GM19452 (cell line): ENCODE data around the gene STAC3.
A peak's percentile ranks its signal among the peaks of the same experiment; 100 is the strongest.

Source experiments
- ATAC-seq: cut with Tn5 transposase; IDR thresholded peaks from one replicate; pipeline ENCODE4 v1.9.1; 2021; ENCODE audit not compliant: unreplicated experiment

STAC3 gene

GRCh38 chr12:57255916-57256315 is 4.9 kb upstream of the STAC3 start:
- ATAC-seq, result no peak

- no peak for ATAC-seq
Measured at GRCh38 chr12:57254506-57255280, 3.7 kb upstream of the STAC3 start.

GRCh38 chr12:57250541-57250940 is 446 bp downstream of the STAC3 start:
- no peak for ATAC-seq

- no peak for ATAC-seq
Measured at GRCh38 chr12:57248934-57249742, 1.8 kb downstream of the STAC3 start.

- ATAC-seq, result no peak
Measured at GRCh38 chr12:57247041-57247440, 3.9 kb downstream of the STAC3 start.

GRCh38 chr12:57244312-57244696 is 6.7 kb downstream of the STAC3 start:
- no peak for ATAC-seq

- no peak for ATAC-seq
Measured at GRCh38 chr12:57243521-57244311, 7.3 kb downstream of the STAC3 start.

- peak; percentile 42 for ATAC-seq
Measured at GRCh38 chr12:57242691-57243454, 8.1 kb downstream of the STAC3 start.

GRCh38 chr12:57242329-57242690 is 8.7 kb downstream of the STAC3 start:
- no peak for ATAC-seq

- ATAC-seq, result no peak
Measured at GRCh38 chr12:57241402-57242310, 9.3 kb downstream of the STAC3 start.

- no peak for ATAC-seq
Measured at GRCh38 chr12:57240926-57241401, 10.0 kb downstream of the STAC3 start.

- ATAC-seq, result no peak
Measured at GRCh38 chr12:57240066-57240921, 10.7 kb downstream of the STAC3 start.

- no peak for ATAC-seq
Measured at GRCh38 chr12:57239587-57240065, 11.4 kb downstream of the STAC3 start.

- peak; percentile 57 for ATAC-seq
Measured at GRCh38 chr12:57238854-57239554, 12.0 kb downstream of the STAC3 start.

GRCh38 chr12:57237932-57238853 is 12.8 kb downstream of the STAC3 start:
- ATAC-seq, result no peak

- no peak for ATAC-seq
Measured at GRCh38 chr12:57237596-57237931, 13.4 kb downstream of the STAC3 start.
